GM18519 (cell line): ENCODE data around the gene ABCC8.

Source experiments
- ATAC-seq: cut with Tn5 transposase; IDR thresholded peaks from one replicate; pipeline ENCODE4 v1.9.1; 2021; ENCODE audit warnings: mild to moderate bottlenecking, moderate library complexity; ENCODE audit not compliant: unreplicated experiment, low FRiP score

Gene ABCC8

GRCh38 chr11:17476317-17477083 lies at the start of gene ABCC8:
Gene ABCC8 (minus strand): TSS chr11:17476845. CDS start chr11:17476776, 69 bp downstream.
- ATAC-seq: no peak

- no peak for ATAC-seq
Observed at GRCh38 chr11:17526326-17526725, 49.7 kb upstream of the ABCC8 start.

- ATAC-seq: no peak
Observed at GRCh38 chr11:17525570-17525969, 48.9 kb upstream of the ABCC8 start.

GRCh38 chr11:17524221-17524620 lies 47.6 kb upstream of the ABCC8 start:
- no peak for ATAC-seq

DNA sequence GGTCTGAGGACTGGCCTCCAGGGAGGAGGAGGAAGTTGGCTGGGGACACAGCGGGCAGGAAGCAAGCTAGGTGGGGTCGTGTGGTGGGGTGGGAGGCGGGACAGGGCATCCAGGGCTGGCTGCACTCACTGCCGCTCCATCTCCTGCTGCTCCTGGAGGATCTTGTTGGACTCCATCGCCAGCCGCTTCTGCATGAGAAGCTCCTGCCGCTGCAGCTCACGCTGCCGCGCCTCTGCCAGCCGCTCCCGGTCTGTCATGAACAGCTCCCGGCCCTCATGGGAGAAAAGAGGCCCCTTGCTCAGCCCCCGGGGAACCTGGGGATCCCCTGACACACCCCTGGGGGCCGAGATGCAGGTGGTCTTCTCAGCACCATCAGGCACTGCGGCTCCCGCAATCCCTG lies 46.0 kb upstream of the ABCC8 start:
- no peak for ATAC-seq

GRCh38 chr11:17521106-17521900 lies 44.7 kb upstream of the ABCC8 start:
- no peak for ATAC-seq

GRCh38 chr11:17519061-17519885 lies 42.6 kb upstream of the ABCC8 start:
- no peak for ATAC-seq

DNA sequence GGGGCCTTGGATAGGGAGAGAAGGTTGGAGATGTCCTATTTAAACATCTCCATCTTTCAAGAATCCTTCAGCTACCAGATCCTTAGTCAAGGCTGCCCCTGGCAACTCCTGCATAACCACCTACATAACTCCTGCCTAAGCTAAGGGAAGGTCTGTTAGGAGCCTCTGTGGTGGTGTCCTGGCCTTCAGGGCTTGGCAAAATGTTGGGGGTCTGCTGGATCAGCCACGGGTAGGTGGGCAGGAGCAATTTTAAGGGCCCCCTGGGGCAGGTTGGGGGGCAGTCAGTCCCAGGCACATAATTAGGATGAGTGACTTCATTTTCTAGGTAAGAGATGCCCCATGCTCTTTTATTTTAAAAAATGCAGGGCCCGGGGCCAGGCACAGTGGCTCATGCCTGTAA lies 41.7 kb upstream of the ABCC8 start:
- ATAC-seq: no peak

DNA sequence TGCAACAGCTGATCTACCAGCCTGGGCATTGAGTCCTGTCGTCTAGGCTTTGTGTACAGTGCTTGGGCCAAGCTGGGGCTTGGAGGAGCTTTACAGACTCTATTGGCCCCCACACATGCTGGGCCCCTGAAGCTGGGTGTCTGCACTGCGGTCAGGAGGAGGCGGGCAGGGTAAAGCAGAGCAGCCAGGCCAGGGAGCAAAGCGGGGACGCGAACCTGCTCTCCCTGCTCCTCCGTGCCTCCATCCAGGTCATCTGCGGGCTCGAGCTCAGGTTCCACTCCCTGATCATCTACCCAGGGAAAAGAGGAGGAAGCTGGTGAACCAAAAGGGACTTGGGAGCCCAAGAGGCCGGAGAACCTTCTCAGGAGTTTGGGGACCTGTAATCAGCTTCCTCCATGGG lies 40.5 kb upstream of the ABCC8 start:
- no peak for ATAC-seq

GRCh38 chr11:17516551-17517150 lies 40.0 kb upstream of the ABCC8 start:
- ATAC-seq: no peak

- no peak for ATAC-seq
Observed at GRCh38 chr11:17515443-17516176, 39.0 kb upstream of the ABCC8 start.

DNA sequence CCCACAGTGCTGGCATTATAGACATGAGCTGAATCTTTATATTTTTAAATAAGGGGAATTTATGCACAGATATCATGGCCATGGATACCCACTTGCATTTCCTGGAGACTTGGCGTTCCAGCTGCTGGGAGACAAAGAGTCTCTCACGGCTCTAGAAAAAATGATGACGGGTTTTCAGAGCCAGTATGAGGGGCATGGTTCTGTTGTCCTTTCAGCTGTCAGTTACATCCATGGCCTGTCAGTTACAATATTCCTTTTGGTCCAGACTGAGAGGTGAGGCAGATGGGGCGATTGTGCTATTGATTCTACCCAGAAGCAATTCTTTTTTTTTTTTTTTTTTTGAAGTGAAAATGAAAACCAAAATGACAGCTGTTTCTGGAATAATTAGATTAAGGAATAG lies 37.8 kb upstream of the ABCC8 start:
- ATAC-seq: no peak

DNA sequence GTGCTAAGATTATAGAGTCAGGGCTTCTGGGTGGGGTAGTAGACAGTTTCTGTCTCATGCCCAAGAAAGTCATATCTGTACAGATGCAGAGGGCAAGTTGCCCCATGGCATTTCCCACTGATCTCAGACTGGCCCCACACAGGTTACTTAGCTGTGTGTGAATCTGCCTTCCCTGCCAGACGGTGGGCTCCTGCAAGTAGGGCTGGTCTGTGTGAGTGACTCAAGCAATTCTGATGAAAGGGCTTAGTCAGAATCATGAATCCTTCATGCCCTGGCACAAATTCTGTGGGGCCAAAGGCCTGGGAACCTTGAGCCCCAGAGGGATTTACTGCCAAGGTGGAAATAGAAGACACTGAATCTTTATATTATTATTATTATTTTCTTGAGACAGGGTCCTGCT lies 37.2 kb upstream of the ABCC8 start:
- ATAC-seq: no peak

DNA sequence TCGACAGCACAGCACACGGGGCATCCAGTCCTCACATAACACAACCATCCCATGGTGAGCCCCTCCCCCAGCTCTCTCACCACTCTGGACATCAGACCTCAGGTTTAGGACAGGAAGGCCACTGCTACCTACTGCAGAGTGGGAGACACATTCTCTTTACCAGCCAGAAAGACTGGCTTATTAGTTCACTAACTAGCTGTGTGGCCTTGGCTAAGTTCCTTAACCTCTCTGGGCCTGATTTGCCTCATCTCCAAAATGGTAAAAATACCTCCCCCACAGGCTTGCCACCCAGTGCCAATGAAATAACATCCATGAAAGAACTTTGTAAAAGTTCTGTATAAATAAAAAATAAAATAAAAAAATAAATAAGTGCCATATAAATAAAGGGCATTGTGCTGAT lies 35.5 kb upstream of the ABCC8 start:
- no peak for ATAC-seq

GRCh38 chr11:17511571-17511970 lies 34.9 kb upstream of the ABCC8 start:
- ATAC-seq: no peak

GRCh38 chr11:17510507-17511206 lies 34.0 kb upstream of the ABCC8 start:
- no peak for ATAC-seq

GRCh38 chr11:17508791-17509190 lies 32.1 kb upstream of the ABCC8 start:
- no peak for ATAC-seq

- no peak for ATAC-seq
Observed at GRCh38 chr11:17508306-17508705, 31.7 kb upstream of the ABCC8 start.

DNA sequence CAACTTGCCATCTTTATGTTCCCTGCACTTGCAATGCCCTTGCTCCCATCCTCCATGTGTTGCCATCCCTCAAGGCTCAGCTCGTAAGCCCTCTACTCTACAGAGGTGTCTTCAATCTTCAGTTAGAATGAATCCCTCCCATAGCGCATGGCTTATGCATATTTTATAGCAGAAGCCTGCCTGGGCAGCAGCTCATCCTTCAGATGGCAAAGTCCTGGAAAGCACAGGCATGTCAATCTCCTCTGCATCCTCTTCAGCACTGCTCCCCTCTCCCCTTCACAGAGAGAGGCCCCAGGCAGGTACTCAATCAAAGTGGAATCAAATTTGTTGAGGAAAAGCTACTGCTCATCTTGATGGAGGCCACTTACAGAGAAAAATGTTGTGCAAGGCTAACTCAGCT lies 31.1 kb upstream of the ABCC8 start:
- no peak for ATAC-seq
